ENCODE results near the gene NFATC4. TPM values are rescaled to one million over a fixed set of nuclear protein-coding genes. Genes with fewer than 3 reads are reported as not detected.

Gene NFATC4
- total and polyA plus RNA-seq, 11 donors = 6.5 to 23.0 (median 12.5) TPM

DNA sequence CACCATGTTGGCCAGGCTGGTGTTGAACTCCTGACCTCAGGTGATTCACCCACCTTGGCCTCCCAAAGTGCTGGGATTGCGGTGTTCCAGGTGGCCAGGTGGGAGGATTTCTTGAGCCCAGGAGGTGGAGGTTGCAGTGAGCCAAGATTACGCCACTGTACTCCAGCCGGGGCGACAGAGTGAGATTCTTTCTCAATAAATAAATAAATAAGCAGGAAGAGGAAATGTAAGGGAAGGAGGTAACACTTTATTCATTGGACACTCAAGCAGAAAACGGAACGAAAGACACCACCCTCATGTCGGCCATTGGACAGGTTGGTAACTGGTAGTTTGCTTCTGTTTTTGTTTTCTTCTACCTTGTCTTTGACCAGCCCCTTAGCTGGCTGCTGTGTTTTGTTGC is 13.0 kb upstream of the NFATC4 start:
- H3K27me3 ChIP-seq = peaks cover 0 to 26% (median 0%) of the 10 kb centered on the region in 9 donors
- no peaks in the 10 kb centered on the region for H3K36me3 ChIP-seq
- intact Hi-C loops (cut with DNase I) = no loop called here
- H3K9me3 ChIP-seq = no peaks in the 10 kb centered on the region
- 89 to 94% (median 92%) methylated on average over 7 of the region's 7 CpGs for whole genome bisulfite sequencing, 4 donors
- no peak overlapping the region for H3K4me3 ChIP-seq
- peaks cover 0 to 13% (median 0%) of the 10 kb centered on the region in 12 donors for H3K4me1 ChIP-seq
- H3K27ac ChIP-seq = no peak overlapping the region
- ATAC-seq (no peak), DNase-seq (no peak)
- TF ChIP-seq, protein P1, sequence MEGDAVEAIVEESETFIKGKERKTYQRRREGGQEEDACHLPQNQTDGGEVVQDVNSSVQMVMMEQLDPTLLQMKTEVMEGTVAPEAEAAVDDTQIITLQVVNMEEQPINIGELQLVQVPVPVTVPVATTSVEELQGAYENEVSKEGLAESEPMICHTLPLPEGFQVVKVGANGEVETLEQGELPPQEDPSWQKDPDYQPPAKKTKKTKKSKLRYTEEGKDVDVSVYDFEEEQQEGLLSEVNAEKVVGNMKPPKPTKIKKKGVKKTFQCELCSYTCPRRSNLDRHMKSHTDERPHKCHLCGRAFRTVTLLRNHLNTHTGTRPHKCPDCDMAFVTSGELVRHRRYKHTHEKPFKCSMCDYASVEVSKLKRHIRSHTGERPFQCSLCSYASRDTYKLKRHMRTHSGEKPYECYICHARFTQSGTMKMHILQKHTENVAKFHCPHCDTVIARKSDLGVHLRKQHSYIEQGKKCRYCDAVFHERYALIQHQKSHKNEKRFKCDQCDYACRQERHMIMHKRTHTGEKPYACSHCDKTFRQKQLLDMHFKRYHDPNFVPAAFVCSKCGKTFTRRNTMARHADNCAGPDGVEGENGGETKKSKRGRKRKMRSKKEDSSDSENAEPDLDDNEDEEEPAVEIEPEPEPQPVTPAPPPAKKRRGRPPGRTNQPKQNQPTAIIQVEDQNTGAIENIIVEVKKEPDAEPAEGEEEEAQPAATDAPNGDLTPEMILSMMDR (IDR thresholded peaks at IDR 0.05) = no peak
- no peak for TF ChIP-seq POLR2A (IDR thresholded peaks at IDR 0.05)

DNA sequence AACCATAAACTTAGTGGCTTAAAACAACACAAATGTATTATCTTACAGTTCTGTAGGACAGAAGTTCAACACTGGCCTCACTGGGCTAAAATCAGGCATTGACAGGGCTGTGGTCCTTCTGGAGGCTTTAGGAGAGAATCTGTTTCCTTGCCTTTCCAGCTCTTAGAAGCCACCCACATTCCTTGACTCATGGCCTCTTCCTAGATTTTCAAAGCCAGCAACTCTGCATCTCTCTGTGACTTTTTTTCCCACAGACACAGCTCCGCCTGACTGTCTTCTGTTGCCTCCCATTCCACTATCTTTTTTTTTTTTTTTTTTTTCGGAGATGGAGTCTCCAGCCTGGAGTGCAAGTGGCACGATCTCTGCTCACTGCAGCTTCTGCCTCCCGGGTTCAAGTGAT is 11.8 kb upstream of the NFATC4 start:
- TF ChIP-seq POLR2A (IDR thresholded peaks at IDR 0.05) = no peak
- TF ChIP-seq, protein P1 (IDR thresholded peaks at IDR 0.05) = no peak
- H3K27me3 ChIP-seq = peaks cover 0 to 23% (median 0%) of the 10 kb centered on the region in 9 donors
- H3K27ac ChIP-seq = no peak overlapping the region
- 78 to 95% (median 92%) methylated on average over 4 of the region's 4 CpGs for WGBS, 4 donors
- ATAC-seq (no peak), DNase-seq (no peak)
- intact Hi-C loops (cut with DNase I) = no loop called here
- peaks cover 0 to 13% (median 0%) of the 10 kb centered on the region in 12 donors for H3K4me1 ChIP-seq
- H3K4me3 ChIP-seq = no peak overlapping the region
- no peaks in the 10 kb centered on the region for H3K36me3 ChIP-seq
- no peaks in the 10 kb centered on the region for H3K9me3 ChIP-seq

DNA sequence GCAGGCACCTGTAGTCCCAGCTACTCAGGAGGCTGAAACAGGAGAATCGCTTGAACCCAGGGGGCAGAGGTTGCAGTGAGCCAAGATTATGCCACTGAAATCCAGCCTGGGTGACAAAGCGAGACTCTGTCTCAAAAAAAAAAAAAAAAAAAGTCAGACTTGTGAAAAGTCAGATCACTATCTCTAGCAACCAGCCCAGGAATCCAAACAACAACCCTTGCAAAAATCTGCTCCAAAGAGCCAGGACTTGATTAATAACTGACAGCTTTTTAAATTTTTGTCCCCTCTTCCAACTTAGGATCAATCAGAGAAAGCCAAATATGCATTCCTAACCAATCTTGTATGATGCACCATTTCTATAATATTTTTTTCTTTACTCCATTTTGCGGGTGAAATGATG is 7.7 kb upstream of the NFATC4 start:
- TF ChIP-seq POLR2A (IDR thresholded peaks at IDR 0.05) = no peak
- TF ChIP-seq, protein P1 (IDR thresholded peaks at IDR 0.05) = no peak
- intact Hi-C loops (cut with DNase I) = loop anchor here in 1 of 10 donors (2.0 kb wide), 1 partner anchor 77 kb away; no protein-coding TSS in a partner anchor
- H3K27ac ChIP-seq = no peak overlapping the region
- peaks cover 0 to 11% (median 0%) of the 10 kb centered on the region in 9 donors for H3K27me3 ChIP-seq
- H3K4me1 ChIP-seq = peaks cover 0 to 6% (median 3%) of the 10 kb centered on the region in 12 donors
- H3K9me3 ChIP-seq = no peaks in the 10 kb centered on the region
- WGBS, 4 donors = 91 to 98% (median 95%) methylated on average over 3 of the region's 3 CpGs
- ATAC-seq = no peak
- DNase-seq = no peak
- H3K4me3 ChIP-seq = no peak overlapping the region
- H3K36me3 ChIP-seq = no peaks in the 10 kb centered on the region

DNA sequence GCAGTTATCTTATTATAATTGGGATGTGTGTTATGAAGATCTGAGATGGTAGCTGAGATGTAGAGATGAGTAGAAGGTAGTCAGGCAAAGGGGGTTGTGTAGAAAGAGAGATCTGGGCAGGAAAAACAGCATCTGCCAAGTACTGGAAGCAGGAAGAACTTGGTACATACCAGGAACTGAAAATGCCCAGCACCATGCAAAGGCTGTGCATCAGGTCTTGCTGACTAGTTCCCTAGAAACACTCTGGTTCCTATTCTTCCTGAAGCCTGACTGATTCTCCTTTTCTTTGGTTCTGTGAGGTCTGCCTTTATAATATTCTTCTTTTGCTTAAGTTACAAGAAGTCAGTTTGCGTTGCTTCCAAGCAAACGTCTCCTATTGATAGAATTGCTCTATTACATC is 6.7 kb upstream of the NFATC4 start:
- Histone ChIP-seq H3K4me1 (peaks cover 0 to 17% (median 11%) of the 10 kb centered on the region in 12 donors), H3K27ac (no peak overlapping the region), H3K4me3 (no peak overlapping the region), H3K36me3 (no peaks in the 10 kb centered on the region), H3K27me3 (peaks cover 0 to 15% (median under 1%) of the 10 kb centered on the region in 9 donors), H3K9me3 (no peaks in the 10 kb centered on the region)
- no peak for TF ChIP-seq POLR2A (IDR thresholded peaks at IDR 0.05)
- TF ChIP-seq, protein P1 (IDR thresholded peaks at IDR 0.05) = no peak
- DNase-seq = no peak
- no peak for ATAC-seq
- WGBS, 4 donors = 78 to 84% (median 80%) methylated on average over 2 of the region's 2 CpGs
- intact Hi-C loops (cut with DNase I) = loop anchor here in 1 of 10 donors (2.0 kb wide), 1 partner anchor 75 kb away; no protein-coding TSS in a partner anchor
